Hematopoietic multipotent progenitor cell treated with erythropoietin and hydrocortisone succinate and interleukin-3 and kit ligand, for 17 days (in vitro differentiated cells): Measurements from ENCODE around the gene SBF2.
"Not testable (repeated sequence)": the region's sequence is repeated elsewhere in the genome, so short reads cannot be mapped to it uniquely, and the experiment has no call there.

Experiments
- DNase-seq: peaks from one replicate; pipeline ENCODE4 v3.0.0-alpha.2; 2015; ENCODE audit warnings: low spot score

The SBF2 gene

DNA sequence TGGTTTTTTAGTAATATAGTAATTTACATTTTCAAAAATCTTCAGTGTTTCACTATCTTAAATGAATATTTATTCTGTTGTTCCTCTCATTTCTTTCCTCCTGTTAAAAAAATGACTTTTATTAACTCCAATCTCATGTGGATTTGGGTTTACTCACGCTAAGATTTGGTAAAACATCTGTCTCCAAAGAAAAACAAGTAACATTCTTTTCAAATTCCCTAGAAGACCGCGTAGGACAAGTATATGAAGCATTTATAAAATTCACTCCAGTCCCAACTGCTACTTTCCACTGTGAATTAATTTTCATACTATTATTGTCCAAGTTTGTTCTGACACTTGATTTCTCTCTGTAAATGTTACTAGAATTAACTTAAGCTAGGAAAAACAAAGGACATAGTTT, 26.2 kb downstream of the SBF2 start:
- DNase-seq: no peak

DNA sequence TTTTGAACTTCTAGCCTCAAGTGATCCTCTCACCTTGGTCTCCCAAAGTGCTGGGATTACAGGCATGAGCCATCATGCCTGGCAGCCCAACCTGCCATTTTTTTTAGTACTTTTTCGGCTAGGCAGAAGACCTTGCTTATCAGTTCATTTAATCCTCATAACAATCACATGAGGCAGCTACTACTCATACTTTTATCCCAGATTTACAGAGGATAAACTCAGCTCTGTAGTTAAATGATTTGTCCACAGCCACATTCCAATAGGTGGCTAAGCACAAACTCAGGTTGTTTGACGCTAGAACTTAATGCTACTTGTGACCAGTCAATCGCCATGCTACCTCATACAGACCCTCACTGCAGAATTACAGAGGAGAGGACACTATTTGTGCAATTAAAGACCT, 28.1 kb downstream of the SBF2 start:
- no peak for DNase-seq

DNA sequence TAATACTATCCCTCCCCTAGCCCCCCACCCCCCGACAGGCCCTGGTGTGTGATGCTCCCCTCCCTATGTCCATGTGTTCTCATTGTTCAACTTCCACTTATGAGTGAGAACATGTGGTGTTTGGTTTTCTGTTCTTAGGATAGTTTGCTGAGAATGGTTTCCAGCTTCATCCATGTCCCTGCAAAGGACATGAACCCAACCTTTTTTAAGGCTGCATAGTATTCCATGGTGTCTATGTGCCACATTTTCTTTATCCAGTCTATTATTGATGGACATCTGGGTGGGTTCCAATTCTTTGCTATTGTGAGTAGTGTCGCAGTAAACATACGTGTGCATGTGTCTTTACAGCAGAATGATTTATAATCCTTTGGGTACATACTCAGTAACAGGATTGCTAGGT, 29.3 kb downstream of the SBF2 start:
- not testable (repeated sequence) for DNase-seq

DNA sequence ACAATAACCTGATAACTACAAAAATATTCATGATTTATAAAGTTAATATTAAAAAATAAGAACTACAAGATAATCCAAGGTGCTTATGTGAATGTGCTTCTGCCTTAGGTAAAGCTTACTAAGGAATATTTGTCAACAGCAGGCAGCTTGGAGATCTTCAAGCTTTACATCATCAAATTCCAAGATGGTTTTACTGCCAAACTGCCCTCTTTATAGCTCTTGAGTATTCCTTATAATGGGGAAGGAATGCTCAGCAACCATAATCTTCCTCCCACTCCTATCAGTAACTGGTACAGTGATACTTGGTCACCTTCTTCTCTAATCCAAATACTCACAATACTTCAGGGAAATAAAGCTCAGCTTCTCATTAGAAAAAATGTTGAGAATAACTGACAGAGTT, 30.1 kb downstream of the SBF2 start:
- no peak for DNase-seq

DNA sequence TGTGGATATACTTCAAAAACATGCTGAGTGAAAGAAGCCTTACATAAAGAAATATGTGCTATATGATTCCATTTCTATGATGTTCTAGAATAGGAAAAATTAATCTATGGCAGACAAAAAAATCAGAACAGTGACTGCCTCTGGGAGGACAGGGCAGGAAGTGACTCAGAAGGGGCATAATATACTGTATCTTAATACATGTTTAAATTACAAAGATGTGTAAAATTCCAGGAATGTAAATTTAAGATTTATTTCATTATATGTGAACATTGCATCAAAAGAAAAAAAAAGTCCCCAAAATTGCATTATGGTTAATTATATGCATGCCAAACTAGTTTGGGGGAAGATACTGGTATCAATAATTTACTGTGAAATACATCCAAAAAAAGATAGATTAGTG, 32.2 kb downstream of the SBF2 start:
- no peak for DNase-seq

DNA sequence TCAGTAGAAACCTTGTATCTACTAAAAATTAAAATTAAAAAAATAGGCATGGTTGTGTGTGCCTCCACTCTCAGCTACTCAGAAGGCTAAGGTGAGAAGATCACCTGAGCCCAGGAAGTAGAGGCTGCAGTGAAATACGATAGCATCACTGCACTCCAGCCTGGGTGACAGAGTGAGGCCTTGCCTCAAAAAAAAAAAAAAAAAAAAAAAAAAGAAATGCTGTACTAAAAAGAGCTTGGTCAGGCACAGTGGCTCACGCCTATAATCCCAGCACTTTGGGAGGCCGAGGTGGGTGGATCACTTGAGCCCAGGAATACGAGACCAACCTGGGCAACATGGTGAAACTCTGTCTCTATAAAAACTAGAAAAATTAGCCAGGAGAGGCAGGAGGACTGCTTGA, 36.5 kb downstream of the SBF2 start:
- no peak for DNase-seq

DNA sequence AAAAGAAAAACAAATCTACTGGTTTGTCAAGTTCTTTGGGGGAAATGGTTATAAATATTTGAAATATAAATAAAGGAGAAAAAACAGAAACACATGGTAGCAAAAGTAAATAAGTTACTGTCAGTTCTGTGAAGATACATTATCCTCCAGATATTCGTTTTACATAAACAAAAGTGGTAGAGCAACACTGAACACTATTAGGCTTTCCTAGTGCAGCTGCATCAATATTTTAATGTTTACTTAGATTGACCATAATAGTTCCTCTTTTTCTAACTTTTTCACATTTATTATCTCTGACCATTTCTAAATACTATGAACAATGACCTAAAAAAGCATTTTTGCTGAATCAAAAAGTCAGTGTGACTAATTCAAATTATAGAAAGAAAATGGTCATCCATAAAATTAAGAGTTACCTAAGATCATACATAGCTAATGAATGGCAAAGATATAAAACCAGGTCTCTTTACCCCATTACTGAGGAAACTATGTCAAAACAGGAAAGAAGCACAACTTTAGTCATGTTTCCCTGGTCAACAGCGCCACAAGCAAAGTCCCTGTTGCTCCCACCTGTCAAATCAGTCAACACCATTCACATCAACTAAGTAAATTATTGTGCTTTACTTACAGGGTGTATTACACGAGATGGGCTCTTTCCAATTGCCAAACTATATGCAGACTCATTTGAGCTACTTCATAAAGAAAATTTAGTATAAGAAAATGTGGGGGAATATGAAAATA, 38.5 kb downstream of the SBF2 start:
- no peak for DNase-seq

DNA sequence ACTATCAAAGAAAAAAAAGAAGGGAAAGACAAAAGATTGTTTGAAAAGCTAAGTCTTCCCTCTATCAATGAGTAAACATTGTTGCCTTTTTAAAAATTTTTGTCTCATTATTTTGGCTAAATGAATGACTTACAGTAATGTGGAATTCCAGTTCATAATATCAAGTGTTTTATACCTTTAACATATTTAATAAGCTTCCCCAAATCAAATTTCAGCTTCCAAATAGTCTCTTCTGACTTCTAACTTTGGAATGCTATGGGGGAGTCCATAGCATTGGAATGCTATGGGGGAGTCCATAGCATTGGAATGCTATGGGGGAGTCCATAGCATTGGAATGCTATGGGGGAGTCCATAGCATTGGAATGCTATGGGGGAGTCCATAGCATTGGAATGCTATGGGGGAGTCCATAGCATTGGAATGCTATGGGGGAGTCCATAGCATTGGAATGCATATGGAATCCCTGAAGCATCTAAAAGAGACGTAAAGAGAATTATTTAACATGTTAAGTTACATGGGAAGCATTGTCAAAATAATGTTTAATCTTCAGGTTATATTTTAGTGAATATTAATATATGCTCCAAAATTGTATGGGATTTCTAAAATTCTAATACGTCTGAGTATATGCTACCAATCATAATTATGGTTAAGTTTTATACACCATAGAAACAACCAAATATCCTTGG, 44.4 kb downstream of the SBF2 start:
- DNase-seq: not testable (repeated sequence)

DNA sequence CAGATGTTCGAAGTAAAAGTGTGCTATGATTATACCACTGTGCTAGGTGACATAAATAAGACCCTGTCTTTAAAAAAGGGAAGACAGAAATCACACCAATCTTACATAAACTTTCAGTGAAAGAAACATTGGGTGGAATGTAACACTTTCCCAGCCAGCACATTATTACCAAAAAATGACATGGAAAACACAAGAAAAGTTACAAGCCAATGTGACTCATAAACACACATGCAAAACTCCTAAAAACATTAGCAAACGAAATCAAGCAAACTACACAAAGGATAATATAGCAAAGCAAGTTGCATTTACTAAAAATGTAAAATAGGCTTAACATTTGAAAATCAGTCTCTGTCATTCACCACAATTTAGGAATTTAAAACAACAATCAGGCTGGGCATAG, 47.0 kb downstream of the SBF2 start:
- no peak for DNase-seq

DNA sequence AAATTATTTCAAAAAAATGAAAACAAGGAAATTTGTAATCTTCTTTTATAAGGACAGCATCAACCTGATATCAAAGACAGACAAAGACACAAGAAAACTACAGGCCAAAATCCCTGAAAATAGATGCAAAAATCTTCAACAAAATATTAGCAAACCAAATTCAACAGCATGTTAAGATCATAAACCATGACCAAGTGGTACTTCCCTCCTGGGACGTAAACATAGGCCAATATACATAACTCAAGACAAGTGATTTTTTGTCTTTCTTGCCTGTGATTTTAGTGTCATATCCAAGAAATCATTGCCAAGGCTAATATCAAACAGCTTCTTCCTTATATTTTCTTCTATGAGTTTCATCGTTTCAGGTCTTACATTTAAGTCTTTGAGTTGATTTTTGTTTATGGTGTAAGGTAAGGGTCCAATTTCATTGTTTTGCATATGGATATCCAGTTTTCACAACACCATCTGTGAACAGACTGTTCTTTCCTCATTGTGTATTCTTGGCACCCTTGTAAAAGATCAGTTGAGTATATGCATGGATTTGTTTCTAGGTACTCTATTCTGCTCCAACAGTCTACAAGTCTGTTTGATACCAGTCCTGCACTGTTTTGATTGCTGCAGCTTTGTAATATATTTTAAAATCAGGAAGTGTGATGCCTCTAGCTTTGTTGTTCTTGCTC, 50.0 kb downstream of the SBF2 start:
- no peak for DNase-seq

DNA sequence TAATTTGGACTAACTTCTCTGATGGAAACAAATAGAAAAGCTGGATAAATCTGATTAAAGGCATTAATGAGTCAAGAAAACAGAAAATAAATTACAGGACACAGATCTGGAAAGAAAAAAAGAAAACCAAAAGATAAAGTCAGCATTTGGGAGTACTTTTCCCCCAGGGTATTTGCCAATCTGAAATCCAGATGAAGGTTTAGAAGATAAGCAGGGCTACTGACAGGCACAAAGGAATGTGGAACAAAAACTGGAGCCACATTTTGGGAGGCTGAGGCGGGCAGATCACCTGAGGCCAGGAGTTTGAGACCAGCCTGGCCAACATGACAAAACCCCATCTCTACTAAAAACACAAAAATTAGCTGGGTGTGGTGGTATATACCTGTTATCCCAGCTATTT, 57.2 kb downstream of the SBF2 start:
- no peak for DNase-seq

DNA sequence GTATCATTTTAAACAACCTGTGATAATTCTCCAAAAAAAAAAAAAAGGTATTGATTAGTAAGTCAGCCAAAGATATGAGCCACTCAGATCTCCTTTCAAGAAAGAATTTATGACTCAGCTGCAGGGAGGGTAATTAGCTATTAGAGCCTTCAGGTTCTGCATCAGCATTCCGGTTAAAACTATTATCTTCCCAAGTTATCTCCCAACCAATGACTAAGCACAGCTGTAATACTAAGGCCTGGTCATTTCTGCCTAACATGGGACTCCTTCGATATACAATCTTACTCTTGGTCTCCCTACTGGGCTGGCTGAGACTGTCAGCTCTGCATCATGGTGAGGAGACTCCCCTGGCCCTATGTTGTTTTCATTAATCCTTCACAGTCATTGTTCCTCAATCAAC, 60.4 kb downstream of the SBF2 start:
- DNase-seq: no peak

DNA sequence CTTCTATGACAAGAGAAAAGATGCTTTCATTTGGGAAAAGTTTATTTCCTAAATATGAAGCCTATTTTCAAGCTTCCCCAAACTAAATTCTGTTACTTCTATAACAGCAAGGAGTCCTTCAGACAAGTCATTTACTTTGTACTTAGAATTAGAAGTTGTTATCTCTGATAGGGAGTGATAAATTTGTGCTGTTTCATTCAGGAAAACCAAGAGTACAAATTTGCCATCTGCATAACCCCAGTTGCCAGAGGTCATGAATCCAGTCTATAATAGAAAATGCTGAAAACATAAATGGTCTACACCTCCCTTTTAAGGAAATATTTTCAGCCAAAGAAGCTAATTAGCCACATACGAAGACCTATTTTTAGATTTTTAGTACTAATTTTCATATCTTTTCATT, 61.3 kb downstream of the SBF2 start:
- no peak for DNase-seq

DNA sequence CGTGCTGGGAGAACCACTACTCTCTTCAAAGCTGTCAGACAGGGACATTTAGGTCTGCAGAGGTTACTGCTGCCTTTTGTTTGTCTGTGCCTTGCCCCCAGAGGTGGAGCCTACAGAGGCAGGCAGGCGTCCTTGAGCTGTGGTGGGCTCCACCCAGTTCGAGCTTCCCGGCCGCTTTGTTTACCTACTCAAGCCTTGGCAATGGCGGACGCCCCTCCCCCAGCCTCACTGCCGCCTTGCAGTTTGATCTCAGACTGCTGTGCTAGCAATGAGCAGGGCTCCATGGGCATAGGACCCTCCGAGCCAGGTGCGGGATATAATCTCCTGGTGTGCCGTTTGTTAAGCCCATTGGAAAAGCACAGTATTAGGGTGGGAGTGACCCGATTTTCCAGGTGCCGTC, 62.2 kb downstream of the SBF2 start:
- not testable (repeated sequence) for DNase-seq

DNA sequence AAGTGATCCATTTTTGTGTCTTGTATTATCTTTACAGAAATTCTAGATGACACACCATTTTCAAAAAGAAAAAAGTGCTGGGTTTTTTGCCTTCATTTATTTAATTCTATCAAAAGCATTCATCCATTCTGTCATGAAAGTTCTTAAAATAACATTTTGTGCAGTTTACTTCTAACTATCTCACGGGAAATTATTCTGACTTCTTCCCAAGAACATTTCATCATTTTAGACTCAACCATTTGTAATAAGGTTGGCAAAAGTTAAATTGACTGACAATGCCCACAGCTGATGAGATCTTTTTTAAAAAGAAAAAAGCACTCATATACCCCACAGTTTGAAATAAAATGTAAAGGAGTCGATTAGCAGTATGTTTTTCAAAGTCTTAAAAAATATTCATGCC, 68.5 kb downstream of the SBF2 start:
- no peak for DNase-seq

DNA sequence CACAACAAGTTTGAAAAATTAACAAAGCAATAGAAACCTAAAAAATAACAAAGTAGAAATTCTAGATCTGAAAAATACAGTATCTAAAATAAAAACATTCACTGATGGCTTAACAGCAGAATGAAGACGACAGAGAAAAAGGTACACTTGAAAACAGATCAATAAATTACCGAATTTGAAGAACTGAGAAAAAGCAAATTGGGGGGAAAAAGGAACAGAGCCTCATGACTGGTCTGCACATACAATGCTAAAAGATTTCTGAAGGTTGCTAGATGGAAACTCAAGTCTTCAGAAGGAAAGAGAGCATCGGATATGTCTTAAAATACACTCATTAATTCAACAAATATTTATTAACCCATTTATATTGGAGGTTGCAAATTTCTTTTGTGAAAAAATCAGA, 71.6 kb downstream of the SBF2 start:
- no peak for DNase-seq

DNA sequence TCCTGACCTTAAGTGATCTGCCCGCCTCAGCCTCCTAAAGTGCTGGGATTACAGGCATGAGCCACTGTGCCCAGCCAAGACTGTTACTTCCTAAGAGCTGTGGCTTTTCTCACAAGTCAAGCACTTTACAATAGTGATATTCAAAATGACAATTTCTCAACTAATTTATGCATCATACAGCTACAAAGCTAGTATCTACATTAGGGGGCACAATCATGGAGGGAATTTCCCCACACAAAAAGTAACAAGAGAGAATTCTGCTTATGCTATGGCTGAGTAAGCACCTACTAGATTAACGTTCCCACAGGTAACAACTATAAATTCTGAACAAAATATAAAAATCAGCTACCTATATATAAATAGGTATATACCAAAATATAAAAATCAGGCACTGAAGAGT, 72.7 kb downstream of the SBF2 start:
- no peak for DNase-seq

DNA sequence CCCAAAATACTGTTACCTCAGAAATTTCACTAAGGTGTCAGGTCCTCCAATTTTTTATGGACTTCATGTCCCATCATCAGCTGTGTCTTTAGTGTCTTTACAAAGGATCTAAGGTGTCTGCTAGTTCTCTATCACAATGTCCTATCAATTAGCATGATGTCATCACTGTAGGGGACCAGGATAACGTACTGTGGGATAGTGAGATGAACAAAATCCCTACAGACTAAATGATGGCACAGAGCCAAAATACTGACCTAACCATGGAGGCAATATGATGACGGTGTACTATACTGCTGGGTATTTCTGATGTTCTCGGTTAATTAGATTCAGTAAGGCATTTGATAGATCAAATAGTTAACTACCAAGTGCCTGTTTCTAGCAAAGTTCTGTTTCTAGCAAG, 82.5 kb downstream of the SBF2 start:
- DNase-seq: no peak

DNA sequence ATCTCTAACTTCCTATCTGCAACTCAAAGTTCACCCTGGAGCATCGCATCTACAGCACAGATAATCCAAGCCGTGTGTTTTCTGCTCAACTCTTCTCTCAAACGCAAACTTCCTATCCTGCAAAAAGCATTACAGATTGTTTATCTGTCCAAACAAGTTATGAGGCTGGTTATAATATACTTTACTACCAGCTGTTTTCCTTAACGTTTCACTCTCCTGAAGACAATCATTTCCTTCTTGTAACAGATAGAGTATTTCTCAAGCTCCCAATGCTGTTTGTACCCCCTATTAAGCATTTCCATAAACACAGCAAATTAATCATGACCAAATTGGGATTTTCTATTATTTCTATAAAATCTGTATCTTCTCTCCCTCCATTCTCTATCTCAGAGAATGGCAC, 84.7 kb downstream of the SBF2 start:
- no peak for DNase-seq

DNA sequence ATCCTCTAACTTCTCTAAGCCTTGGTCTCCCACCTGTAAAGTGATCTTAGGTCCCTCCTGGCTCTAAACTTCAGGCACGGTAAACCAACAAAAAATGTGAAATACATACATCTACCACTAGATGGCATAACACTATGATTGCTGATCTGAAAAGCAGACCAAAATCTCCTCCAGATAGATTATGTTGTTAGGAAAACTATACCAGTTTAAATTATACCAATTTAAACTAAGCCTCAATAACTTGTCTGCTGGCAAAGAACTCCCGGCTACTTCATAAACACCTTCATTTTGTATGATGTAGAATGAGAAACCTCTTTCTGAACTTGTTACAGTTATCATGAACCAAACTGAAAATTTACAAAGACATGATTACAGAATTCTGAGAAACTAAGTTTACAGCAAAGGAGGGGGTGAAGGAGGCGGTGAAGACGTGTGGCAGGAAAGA, 85.9 kb downstream of the SBF2 start:
- DNase-seq: peak; percentile 78

DNA sequence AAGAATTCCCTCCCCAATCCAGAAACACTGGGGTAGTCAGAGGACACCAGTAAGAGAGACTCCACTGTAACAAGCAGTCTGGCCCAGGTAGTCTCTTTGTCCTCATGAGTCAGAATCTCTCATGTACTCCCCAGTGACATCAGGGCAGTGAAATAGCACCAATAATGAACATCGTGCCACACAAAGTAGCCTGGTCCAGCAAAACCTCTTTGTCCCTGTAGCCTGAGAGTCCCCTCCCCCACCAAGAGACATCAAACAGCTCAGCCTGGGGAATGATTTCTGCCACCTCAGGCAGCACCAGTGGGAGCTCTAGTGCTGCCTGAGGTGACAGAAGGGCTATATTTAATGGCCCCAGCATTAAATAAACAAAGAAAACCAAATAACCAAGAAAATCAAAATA, 88.1 kb downstream of the SBF2 start:
- no peak for DNase-seq

DNA sequence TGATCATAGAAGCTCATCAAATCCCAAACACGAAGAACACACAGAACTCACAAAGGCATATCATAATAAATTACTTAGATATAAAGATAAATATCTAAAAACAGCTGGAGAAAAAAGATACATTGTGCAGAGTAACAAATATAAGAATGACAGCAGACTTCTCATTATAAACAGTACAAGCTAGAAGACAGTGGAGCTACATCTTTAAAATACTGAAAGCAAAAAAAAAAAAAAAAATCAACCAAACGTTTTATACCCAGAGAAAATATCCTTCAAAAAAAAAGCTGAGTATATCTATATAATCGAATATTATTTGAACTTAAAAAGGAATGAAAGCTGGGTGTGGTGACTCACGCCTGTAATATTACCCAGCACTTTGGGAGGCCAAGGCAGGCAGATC, 90.0 kb downstream of the SBF2 start:
- DNase-seq: no peak

DNA sequence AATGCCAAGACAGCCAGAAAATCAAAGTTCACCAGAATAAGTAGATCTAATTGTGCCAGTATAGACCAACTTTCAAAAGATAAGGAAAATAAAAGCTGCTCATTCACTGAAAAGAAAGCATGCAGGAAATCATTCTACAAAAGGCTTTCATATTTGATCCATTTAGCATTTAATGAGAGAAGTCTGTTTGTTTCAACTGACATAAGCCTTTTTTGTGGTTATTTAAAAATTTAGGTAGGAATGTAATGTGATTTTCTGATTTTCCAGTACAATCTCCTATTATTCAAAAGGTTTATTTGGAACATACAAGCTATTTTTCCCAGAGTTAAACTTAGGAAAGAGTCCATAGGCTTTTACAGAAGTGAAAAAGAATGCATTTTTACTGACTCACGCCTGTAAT, 92.7 kb downstream of the SBF2 start:
- no peak for DNase-seq
